HEK293 (cell line): ENCODE data around the gene YBX3.

Experiments used
- ATF2 ChIP-seq: fragments of 450-650 bp; formaldehyde crosslinking; IDR thresholded peaks from 2 replicates; pipeline ENCODE4 v1.5.1; 2016; ENCODE audit warnings: missing biosample characterization, missing genetic modification characterization, low read depth
- BCL11B ChIP-seq: fragments of 450-650 bp; formaldehyde crosslinking; IDR thresholded peaks from 2 replicates; pipeline ENCODE4 v1.5.1; 2016; ENCODE audit warnings: low read depth, missing biosample characterization, missing genetic modification characterization
- CTCF ChIP-seq: fragments of 450-650 bp; formaldehyde crosslinking; IDR thresholded peaks from 2 replicates; pipeline ENCODE4 v1.5.1; 2016; ENCODE audit warnings: missing biosample characterization, missing genetic modification characterization
- PRDM4 ChIP-seq: fragments of 450-650 bp; formaldehyde crosslinking; IDR thresholded peaks from 2 replicates; pipeline ENCODE4 v1.5.1; 2017; ENCODE audit warnings: missing biosample characterization, missing genetic modification characterization
- SP2 ChIP-seq: fragments of 450-650 bp; formaldehyde crosslinking; IDR thresholded peaks from 2 replicates; pipeline ENCODE4 v1.5.1; 2016; ENCODE audit warnings: missing biosample characterization, missing genetic modification characterization
- ZBTB26 ChIP-seq: fragments of 450-650 bp; formaldehyde crosslinking; optimal IDR thresholded peaks from 2 replicates; pipeline ENCODE3; 2016; ENCODE audit warnings: missing biosample characterization, mild to moderate bottlenecking, missing genetic modification characterization
- ZEB2 ChIP-seq: fragments of 450-650 bp; formaldehyde crosslinking; IDR thresholded peaks from 2 replicates; pipeline ENCODE4 v1.5.1; 2016; ENCODE audit warnings: missing biosample characterization, missing genetic modification characterization
- ZFP69B ChIP-seq: fragments of 450-650 bp; formaldehyde crosslinking; IDR thresholded peaks from 2 replicates; pipeline ENCODE4 v1.5.1; 2016; ENCODE audit warnings: missing biosample characterization, missing genetic modification characterization
- ZIC2 ChIP-seq: fragments of 450-650 bp; formaldehyde crosslinking; IDR thresholded peaks from 2 replicates; pipeline ENCODE4 v1.5.1; 2016; ENCODE audit warnings: missing biosample characterization, missing genetic modification characterization
- ZNF140 ChIP-seq: fragments of 450-650 bp; formaldehyde crosslinking; IDR thresholded peaks from 2 replicates; pipeline ENCODE4 v1.5.1; 2016; ENCODE audit warnings: missing biosample characterization, missing genetic modification characterization
- ZNF169 ChIP-seq: fragments of 450-650 bp; formaldehyde crosslinking; IDR thresholded peaks from 2 replicates; pipeline ENCODE4 v1.5.1; 2016; ENCODE audit warnings: missing biosample characterization, missing genetic modification characterization
- ZNF280D ChIP-seq: fragments of 450-650 bp; formaldehyde crosslinking; IDR thresholded peaks from 2 replicates; pipeline ENCODE4 v1.5.1; 2016; ENCODE audit warnings: missing biosample characterization, missing genetic modification characterization
- ZNF335 ChIP-seq: fragments of 450-650 bp; formaldehyde crosslinking; conservative IDR thresholded peaks from 2 replicates; pipeline ENCODE4 v1.5.1; 2016; ENCODE audit warnings: missing biosample characterization, missing genetic modification characterization
- ZNF354C ChIP-seq: fragments of 450-650 bp; formaldehyde crosslinking; IDR thresholded peaks from 2 replicates; pipeline ENCODE4 v1.5.1; 2016; ENCODE audit warnings: missing biosample characterization, missing genetic modification characterization, low read depth, borderline replicate concordance
- ZNF37A ChIP-seq: fragments of 450-650 bp; IDR thresholded peaks from 2 replicates; pipeline ENCODE4 v1.5.1; 2018; ENCODE audit warnings: missing biosample characterization, missing genetic modification characterization
- ZNF398 ChIP-seq: fragments of 450-650 bp; formaldehyde crosslinking; IDR thresholded peaks from 2 replicates; pipeline ENCODE4 v1.5.1; 2017; ENCODE audit warnings: missing biosample characterization, missing genetic modification characterization
- ZNF426 ChIP-seq: fragments of 450-650 bp; formaldehyde crosslinking; IDR thresholded peaks from 2 replicates; pipeline ENCODE4 v1.5.1; 2017; ENCODE audit warnings: missing biosample characterization, missing genetic modification characterization, mild to moderate bottlenecking, inconsistent platforms, moderate library complexity
- ZNF513 ChIP-seq: fragments of 450-650 bp; IDR thresholded peaks from 2 replicates; pipeline ENCODE4 v1.5.1; 2018; ENCODE audit warnings: missing biosample characterization, missing genetic modification characterization
- ZNF629 ChIP-seq: fragments of 450-650 bp; formaldehyde crosslinking; IDR thresholded peaks from 2 replicates; pipeline ENCODE4 v1.5.1; 2017; ENCODE audit warnings: missing biosample characterization, missing genetic modification characterization
- ZNF639 ChIP-seq: fragments of 450-650 bp; formaldehyde crosslinking; IDR thresholded peaks from 2 replicates; pipeline ENCODE4 v1.5.1; 2016; ENCODE audit warnings: missing biosample characterization, missing genetic modification characterization
- ZNF654 ChIP-seq: fragments of 450-650 bp; formaldehyde crosslinking; IDR thresholded peaks from 2 replicates; pipeline ENCODE4 v1.5.1; 2016; ENCODE audit warnings: low read depth, missing biosample characterization, missing genetic modification characterization
- ZNF768 ChIP-seq: fragments of 450-650 bp; formaldehyde crosslinking; IDR thresholded peaks from 2 replicates; pipeline ENCODE4 v1.5.1; 2018; ENCODE audit warnings: missing biosample characterization, mild to moderate bottlenecking, missing genetic modification characterization
- ZNF837 ChIP-seq: fragments of 450-650 bp; formaldehyde crosslinking; IDR thresholded peaks from 2 replicates; pipeline ENCODE4 v1.5.1; 2016; ENCODE audit warnings: missing biosample characterization, missing genetic modification characterization

The YBX3 gene

GRCh38 chr12:10722905-10723746, at the start of gene YBX3 (continued):
- TF ChIP-seq BCL11B (no peak), ZNF837 (tag by site-specific recombination) (no peak), ZNF398 (tag by site-specific recombination) (no peak), ZNF426 (no peak), ZFP69B (tag by site-specific recombination) (peak; percentile 47; the same call in 1 of the 2 replicates), ZNF280D (tag by site-specific recombination) (no peak), ZBTB26 (peak; percentile 59), CTCF (tag by site-specific recombination) (no peak), PRDM4 (tag by site-specific recombination) (no peak), ZNF654 (tag by site-specific recombination) (no peak), ZIC2 (tag by site-specific recombination) (no peak), ZNF140 (no peak), ZNF354C (tag by site-specific recombination) (no peak), ZNF768 (no peak), ZNF37A (tag by site-specific recombination) (no peak), ZEB2 (tag by site-specific recombination) (no peak), ZNF169 (tag by site-specific recombination) (no peak), ATF2 (no peak), ZNF335 (tag by site-specific recombination) (0 out of 2 replicates have a peak, but pooled peaks have one; percentile 11), ZNF639 (no peak), ZNF513 (tag by site-specific recombination) (no peak), ZNF629 (tag by site-specific recombination) (0 out of 2 replicates have a peak, but pooled peaks have one; percentile 30), SP2 (tag by site-specific recombination) (peak; percentile 47)
